ENCODE measurements around the gene ITIH4.

DNA sequence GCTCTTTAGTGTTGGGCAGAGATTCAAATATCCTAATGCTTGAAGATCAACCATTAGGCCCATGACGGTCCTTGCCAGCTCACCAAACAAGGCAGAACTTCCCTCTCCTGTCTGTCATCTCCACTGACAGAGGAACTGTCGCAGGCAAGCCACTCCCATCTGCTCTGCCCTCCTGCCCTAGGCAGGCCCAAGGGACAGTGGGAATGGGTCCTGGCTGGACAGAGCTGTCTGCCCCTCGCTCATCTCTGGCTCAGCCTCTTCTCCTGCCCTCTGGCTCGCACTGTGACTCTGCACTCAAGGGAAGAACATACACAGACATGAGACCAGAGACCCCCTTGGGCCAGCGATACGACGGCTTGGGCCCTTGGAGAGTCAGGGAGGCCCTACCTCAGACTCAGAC is 12.0 kb upstream of the ITIH4 start:
- TF ChIP-seq CTCF (conservative IDR thresholded peaks at IDR 0.05; ENCODE audit: low read length) (no peak), EZH2phosphoT487 (IDR thresholded peaks at IDR 0.05; ENCODE audit: borderline replicate concordance) (no peak)
